ENCODE measurements around the gene ROBO1.

The ROBO1 gene

GRCh38 chr3:78571486-78571885, 1196.3 kb downstream of the ROBO1 start:
- DNase-seq, result no peak

- DNase-seq, result no peak
Measured at GRCh38 chr3:78570496-78570895, 1197.3 kb downstream of the ROBO1 start.

GRCh38 chr3:78569804-78570203, 1198.0 kb downstream of the ROBO1 start:
- DNase-seq, result no peak

- no peak for DNase-seq
Measured at GRCh38 chr3:78565712-78566111, 1202.1 kb downstream of the ROBO1 start.

- no peak for DNase-seq
Measured at GRCh38 chr3:78562328-78562727, 1205.5 kb downstream of the ROBO1 start.

All from right hindlimb (tissue), 1 donor.